GM10266 (cell line): Measurements from ENCODE around the gene FAM114A1.

Experiments
- DNase-seq: peaks from one replicate; pipeline ENCODE4 v3.0.0; 2012; ENCODE audit errors: extremely low spot score
- TF ChIP-seq, protein P1 (sequence below): IDR thresholded peaks from 2 replicates; pipeline ENCODE4 v1.5.1; 2012; ENCODE audit warnings: mild to moderate bottlenecking, low read depth; ENCODE audit not compliant: control insufficient read depth, insufficient read depth; ENCODE audit errors: missing control alignments

The FAM114A1 gene

DNA sequence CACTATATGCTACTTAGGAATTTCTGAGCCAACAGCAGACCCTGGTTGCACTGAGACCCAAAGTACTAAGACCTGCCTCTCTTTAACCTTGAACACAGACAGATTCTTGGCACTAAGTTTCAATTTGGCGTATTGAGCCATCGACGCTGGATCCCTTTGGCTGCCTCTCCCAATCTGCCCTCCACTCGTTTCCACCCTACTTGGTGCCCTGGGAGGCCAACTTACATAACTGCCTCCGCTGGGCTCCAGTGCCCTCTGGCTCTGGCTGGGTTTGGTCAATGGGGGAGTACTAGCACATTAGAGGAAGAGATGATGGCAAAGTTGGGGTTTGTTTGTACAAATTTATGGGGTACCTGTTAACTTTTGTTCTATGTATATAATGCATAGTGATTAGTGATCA, 101.1 kb downstream of the FAM114A1 start:
- TF ChIP-seq, protein P1, sequence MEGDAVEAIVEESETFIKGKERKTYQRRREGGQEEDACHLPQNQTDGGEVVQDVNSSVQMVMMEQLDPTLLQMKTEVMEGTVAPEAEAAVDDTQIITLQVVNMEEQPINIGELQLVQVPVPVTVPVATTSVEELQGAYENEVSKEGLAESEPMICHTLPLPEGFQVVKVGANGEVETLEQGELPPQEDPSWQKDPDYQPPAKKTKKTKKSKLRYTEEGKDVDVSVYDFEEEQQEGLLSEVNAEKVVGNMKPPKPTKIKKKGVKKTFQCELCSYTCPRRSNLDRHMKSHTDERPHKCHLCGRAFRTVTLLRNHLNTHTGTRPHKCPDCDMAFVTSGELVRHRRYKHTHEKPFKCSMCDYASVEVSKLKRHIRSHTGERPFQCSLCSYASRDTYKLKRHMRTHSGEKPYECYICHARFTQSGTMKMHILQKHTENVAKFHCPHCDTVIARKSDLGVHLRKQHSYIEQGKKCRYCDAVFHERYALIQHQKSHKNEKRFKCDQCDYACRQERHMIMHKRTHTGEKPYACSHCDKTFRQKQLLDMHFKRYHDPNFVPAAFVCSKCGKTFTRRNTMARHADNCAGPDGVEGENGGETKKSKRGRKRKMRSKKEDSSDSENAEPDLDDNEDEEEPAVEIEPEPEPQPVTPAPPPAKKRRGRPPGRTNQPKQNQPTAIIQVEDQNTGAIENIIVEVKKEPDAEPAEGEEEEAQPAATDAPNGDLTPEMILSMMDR, result no peak
- DNase-seq, result no peak

DNA sequence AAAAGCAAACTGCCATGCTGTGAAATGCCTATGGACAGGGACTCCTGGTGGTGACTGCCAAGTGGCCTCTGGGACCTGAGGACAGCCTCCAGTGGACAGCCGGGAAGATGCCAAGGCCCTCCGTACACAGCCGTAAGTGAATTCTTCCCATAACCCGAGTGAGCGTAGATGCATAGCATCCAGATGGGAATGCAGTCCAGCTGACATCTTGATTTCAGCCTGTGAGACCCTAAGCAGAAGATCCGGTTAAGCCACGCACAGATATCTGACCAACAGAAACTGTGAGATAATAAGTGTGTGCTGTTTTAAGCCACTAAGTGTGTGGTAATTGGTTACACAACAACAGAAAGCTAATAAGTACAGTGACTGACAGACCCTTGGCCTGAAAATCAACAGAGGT, 108.7 kb downstream of the FAM114A1 start:
- TF ChIP-seq, protein P1, result no peak
- DNase-seq, result no peak

GRCh38 chr4:38979081-38979480, 111.5 kb downstream of the FAM114A1 start:
- TF ChIP-seq, protein P1, result no peak
- no peak for DNase-seq

GRCh38 chr4:38979511-38980230, 112.1 kb downstream of the FAM114A1 start:
- DNase-seq, result no peak
- TF ChIP-seq, protein P1, result no peak

DNA sequence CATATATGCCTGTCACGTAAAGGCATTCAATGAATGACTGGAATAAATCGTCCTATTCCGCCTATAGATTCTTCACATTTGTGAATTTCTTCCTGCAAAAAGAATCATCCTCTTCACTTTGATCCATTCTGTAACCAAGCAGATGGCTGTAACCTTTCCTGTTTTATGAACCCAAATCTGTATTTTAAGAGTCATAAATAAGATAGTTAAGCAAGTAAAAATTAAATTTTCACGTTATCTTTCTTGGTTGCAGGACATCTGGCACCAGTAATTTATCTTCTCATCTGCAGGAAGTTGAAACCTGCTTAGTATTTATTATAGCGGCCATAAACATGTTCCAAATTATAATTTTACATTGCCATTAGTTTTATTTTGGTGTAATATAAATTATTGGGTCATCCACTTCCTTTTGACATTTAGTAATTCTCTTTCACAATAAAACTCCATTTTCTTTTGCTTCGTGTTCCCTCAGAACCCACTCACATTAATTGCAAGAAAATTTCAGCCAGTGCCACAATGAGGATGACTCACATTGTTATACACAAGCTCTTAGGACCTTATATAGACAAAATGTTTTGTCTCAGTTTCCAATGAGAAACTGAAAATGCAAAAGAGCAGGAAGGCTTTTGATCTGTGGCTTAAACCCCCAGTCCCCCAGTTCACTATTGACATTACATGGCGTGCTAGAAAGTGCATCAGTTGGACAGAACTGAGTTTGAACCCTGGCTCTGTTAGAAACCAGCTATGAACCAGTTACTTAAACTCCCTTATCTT, 113.5 kb downstream of the FAM114A1 start:
- TF ChIP-seq, protein P1, result no peak
- peak; percentile 24 for DNase-seq

DNA sequence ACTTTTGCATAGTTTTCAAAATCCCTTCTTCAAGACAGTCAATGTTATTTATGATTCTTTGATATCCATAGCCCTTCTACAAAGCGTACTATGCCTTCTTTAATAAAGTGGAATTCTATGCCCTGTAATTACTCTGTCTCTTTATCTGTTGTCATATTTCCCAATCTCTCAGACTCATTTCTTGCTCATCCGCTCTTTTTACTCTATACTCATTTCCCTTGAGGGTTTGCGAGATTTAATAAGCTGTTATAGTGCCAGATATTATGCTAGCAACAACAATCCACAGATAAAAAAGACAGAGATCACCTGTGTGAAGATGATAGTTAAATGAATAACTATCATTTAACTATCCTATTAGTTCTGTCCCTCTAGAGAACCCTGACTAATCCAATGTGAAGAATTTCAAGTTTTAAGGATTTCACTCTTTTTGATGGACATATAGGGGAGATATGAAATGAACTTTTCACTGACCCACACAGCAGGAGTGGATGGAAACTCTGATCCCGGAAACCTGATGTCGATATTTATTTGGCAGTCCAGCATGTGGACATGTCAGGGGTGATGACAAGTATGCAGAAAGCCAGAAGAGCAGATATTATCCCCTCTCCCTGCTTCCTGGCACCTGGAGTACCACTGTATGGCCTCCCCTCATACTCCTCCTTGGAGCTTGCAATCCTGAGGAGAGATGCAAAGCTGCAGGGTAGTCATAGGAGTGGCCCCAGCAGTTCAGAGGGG, 114.9 kb downstream of the FAM114A1 start:
- TF ChIP-seq, protein P1, result no peak
- DNase-seq, result no peak
